HG03558 (cell line): Measurements from ENCODE around the gene PBXIP1.

Source experiments
- ATAC-seq: cut with Tn5 transposase; IDR thresholded peaks from one replicate; pipeline ENCODE4 v1.9.1; 2021; ENCODE audit warnings: moderate number of reproducible peaks; ENCODE audit not compliant: unreplicated experiment; ENCODE audit errors: extremely low read depth

PBXIP1 gene

DNA sequence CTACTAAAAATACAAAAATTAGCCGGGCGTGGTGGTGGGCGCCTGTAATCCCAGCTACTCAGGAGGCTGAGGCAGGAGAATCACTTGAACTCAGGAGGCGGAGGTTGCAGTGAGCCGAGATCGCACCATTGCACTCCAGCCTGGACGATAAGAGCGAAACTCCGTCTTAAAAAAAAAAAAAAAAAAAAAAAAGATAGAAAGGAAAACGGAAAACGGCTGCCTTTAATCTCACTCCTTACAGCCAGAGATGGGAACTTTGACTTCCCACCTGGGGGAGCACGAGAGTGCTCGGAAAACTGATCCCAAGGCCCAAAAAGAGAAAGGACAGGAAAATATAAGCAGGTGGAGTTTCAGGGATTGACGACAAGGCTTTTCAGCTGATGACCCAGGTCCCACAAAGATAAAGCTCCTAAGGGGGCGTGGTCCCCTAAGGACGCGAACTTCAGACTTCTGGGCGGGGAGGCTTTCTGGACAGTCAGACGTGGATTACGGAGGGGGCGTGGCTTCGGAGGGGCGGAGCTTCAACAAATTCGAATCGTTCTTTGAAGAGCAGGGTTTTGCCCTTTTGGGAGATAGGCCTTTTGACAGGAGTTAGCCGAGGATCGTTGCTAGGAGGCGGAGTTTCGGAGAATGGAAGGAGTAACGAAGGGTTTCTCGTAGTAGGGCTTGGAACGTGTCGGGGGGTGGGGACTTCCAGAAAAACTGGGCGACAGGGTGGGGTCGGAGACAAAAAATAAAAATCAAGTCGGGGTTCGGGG, 17.6 kb upstream of the PBXIP1 start:
- ATAC-seq = no peak

DNA sequence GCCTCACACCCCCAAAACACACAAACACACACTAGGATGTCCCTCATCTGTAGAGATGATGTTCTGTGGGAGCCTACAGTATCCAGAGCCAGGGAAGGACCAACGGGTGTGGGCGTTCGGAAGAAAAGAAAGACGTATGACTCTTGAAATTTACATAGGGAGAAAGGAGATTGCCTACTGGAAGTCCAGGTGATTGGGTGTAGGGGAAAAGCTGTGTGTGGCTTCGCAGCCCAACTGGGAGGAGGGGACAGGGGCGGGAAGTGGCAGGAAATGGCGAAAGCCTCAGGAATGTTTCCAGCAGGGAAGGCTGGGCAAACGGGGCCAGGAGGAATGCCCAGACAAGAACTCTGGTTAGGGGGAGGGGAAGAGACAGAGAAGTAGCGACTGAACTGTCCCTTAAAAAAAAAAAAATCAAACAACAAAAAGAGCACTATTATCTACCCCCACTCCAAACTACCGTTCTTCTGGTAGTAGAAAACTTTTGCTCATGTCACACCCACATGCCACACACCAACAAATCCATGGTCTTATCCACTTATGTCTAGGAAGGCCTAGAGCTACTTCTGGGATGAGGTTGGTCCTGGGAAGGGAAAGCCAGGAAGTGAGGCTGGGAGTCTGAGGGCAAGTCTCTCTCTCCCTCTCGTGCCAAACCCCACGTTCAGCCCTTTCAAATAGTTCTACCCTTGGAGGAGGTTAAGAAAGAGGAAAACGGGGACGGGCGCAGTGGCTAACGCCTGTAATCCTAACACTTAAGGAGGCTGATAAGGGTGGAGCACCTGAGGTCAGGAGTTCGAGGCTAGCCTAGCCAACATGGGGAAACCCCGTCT, 16.8 kb upstream of the PBXIP1 start:
- ATAC-seq = no peak

GRCh38 chr1:154972213-154972516, 16.3 kb upstream of the PBXIP1 start:
- no peak for ATAC-seq

DNA sequence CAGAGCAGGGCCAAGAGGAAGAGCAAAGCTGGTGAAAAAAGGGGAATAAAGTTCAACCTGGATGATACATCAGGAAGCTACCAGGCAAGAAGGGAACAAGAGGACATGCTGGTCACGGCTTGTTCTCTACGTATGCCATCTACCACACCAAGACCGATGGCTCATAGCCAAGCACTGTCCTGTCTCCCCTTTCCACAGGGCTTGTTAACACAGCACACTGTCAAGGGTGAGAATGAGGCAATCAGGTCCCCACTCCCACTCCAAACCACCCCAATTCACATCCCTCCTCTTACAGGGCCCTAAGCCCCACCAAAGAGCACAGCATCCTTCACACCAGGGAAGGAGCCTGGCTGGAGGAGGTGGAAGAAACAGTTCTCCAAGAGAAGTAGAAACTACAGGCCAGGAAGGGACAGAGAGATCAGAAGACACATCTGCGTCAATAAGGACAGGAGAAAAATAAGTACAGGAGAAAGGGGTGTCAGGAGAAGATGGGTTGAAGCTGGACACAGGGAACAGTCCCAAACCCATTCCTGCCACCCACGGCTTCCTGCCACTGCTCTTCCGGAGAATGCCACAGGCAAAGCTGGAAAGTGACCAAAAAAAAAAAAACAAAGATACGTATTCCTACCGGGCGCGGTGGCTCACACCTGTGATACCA, 15.6 kb upstream of the PBXIP1 start:
- no peak for ATAC-seq

- no peak for ATAC-seq
Measured at GRCh38 chr1:154970631-154971340, 14.9 kb upstream of the PBXIP1 start, which contains the start of gene SHC1. Gene SHC1 (minus strand): TSS chr1:154970747. CDS start chr1:154970526, 221 bp downstream.

DNA sequence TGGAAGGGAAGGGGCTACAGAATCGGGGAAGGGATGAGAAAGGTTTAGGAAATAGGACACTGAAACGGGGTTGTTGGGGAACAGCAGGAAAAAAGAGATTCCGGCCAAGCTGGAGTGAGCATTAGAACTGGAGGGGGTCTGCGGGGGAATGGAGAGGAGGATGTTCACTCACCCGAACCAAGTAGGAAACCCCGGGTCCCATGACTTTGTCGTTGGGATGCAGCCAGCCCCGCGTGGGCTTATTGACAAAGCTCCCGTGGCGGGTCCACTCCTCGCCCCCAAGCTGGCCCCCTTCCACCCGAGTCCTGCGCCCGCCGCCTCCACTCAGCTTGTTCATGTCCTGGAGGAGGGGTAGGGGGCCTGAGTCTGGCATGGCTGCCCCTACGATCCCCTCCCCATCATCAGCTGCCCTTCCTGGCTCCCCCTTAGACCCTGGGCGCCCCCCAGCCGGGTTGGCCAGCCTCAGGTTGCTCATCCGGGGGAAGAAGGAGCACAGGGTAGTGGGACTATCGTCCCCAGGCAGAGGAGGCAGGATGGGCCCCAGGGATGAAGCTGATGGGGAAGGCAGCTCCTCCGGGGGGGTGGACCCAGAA, 14.1 kb upstream of the PBXIP1 start:
- no peak for ATAC-seq

DNA sequence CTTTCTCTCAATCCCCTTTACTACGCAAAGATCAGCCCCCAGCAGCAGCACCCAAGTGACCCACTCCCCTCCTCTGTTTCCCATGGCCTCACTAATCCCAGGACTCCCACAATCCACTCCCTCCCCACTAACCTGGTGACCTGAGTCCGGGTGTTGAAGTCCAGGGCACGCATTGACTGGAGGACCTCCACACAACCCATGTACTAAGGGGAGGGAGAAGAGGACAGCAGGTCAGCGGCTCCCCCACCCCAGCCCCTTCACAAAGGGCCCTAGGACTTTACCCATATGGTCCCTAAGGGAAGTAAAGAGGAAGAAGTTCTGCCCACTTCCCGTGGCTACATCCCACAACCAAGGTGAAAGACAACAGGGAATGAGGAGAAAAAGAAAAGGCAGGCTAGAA, 13.3 kb upstream of the PBXIP1 start:
- no peak for ATAC-seq

DNA sequence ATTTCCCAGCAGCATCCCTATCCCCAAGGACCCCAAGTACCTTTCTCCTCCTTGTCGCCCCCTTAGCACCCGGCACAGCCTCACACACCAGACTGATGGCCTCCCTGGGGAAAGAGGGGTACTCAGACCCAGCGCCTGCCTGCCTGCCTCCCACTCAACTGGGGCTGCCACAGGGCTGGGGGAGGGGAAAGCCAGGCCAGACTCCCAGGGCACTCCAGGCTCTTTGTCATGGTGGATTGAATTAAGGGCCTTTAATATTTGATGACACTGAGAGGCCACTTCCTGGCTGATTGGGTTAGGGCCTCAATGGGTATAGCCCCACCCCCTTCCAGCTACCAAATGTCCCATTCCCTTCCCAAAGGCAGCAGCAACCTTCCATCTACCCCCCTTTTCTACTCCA, 12.8 kb upstream of the PBXIP1 start:
- no peak for ATAC-seq

DNA sequence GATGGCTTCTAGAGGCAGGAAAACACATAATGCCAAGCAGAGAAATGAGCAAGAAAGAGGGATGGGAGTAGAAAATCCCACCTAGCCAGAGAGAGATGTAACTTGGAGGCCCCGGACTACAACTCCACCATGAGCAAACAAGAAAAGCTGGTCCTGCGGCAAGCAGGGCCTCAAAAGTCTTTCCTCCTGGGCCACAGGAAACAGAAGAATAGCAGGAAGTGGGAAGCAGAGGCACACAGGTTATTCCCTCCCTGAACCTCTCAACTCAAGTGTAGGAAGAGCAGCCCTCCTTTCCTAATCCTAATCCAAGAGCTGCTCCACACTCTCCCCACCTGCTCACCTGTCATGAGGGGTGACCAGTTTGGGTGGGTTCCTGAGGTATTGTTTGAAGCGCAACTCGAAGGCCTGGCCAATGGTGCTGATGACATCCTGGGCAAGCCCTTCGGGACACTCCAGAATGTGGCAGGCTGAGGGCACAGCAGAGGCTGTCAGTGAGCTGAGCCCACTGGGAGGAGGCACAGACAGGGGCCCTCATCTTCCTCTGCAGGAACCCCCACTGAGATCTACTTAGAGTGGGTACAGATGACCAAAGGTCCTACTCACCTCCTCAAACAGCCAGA, 11.5 kb upstream of the PBXIP1 start:
- no peak for ATAC-seq

DNA sequence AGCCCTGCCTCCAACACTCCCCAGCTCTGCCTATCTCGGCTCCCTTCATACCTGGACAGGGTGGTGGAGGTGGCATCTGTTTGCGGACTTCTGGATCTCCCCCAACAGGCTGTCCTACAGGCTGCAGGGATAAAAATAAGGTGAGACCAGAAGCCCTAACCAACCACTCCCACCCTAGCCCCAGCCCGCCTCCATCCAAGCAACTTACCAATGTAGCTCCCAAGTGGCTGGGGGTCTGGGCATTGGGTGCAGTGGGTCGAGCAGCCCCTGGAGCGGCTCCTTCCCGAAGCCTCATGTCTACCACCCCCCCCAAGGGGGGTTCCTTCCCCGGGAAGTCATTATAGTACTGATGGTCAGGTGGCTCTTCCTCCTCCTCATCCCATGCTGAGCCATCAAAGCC, 10.2 kb upstream of the PBXIP1 start:
- ATAC-seq = no peak

DNA sequence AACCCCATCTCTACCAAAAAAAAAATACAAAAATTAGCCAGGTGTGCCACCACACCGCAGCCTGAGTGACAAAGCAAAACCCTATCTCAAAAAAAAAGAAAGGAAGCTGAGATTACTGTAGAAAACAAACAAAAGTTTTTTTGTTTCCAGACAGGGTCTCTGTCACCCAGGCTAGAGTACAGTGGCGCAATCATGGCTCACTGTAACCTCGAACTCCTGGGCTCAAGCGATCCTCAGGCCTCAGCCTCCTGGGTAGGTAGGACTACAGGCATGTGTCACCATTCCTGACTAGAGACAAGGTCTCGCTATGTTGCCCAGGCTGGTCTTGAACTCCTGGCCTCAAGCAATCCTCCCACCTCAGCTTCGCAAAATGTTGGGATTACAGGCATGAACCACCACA, 8.5 kb upstream of the PBXIP1 start:
- ATAC-seq = no peak

DNA sequence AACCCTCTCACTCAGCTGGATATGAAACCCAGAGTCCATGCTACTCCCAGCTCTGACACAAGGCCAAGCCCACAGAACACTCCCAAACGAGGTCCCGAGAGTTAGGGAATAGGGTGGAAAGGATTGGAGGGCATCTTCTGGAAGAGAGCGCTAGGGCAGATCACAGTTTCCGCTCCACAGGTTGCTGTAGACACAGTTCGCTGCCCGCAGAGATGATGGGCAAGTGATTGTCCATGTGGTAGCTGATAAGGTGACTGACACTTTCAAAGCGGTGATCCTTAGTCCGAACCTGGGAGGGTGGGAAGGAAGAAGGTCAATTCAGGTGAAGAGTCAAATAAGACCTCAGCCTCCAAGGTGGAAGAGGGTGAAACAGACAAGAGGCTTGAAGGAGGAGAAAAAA, 7.7 kb upstream of the PBXIP1 start:
- no peak for ATAC-seq

DNA sequence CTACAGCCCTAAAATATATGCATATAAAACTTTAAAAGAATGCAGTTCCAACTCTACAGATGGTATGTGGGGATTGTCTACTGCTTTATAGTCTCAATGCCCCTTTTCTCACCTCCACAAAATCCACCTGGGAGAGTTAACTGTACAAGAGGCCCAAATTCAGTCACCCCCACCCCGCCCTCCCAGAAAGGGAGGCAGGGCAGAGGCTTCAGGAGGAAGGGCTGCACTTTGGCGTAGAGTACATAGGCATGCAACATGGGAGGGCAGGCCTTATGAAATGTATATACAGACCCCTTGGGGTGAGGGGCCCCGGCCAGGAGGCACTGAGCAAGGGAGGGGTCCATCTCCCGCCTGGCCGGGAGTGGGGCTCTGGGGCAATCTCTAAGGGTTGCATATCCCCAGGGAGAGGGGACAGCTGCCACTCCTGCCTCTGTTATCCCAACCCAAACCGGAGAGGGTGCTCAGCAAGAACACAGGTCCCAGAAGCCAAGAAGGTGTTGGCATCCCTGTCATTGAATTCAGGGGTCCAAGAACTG, 7.0 kb upstream of the PBXIP1 start:
- no peak for ATAC-seq

- ATAC-seq = no peak
Measured at GRCh38 chr1:154962156-154962749, 6.4 kb upstream of the PBXIP1 start.

DNA sequence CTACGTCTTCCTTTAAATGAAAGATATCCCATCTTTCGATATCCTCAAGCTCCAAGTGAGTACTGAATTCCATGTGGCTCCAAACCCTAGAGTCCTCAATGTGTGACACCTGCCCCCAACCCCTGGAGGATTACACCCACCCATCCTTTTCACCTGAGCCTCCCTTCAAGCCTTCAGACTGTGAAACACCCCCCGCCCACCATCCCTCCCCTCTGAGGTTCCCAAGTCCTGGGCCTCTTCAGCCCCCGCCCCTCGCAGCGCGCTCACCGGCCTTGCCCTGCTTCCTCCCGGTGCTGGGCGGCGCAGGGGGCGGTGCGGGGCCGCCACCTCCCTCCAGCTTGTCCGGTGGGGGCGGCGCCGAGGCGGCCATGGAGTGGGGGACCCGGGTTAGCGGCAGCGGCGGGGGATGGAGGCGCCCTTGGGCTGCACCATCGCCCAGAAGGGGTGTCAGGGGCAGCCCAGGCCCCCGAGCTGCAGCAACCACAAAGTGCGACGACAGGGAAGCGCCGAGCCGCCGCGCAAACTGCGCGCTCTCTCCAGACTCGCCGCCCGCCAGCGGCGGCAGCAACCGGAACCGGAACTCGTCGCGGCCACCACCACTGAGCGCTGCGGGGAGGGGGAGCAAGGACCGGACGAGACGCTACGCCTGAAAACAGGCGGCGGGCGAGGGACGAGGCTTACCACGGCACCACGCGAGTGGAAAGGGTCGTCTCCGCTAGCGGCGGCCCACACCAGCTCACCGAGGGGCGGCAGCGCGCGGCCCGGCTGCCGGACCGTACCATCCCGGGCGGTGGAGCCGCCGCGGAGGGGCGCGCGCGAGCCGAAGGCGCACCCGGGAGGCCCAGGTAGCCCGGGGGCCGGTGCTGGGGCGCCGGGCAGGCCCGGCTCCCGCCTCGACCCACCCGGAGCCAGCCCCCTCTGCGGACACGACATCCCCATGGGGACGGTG, 5.6 kb upstream of the PBXIP1 start, which contains the start of gene PYGO2:
Gene PYGO2 (minus strand): TSS at position 576 of the 949 bp plus-strand sequence. CDS start 206 bp downstream, at position 370.
- ATAC-seq = peak; percentile 36

- no peak for ATAC-seq
Measured at GRCh38 chr1:154960446-154961136, 4.7 kb upstream of the PBXIP1 start.

DNA sequence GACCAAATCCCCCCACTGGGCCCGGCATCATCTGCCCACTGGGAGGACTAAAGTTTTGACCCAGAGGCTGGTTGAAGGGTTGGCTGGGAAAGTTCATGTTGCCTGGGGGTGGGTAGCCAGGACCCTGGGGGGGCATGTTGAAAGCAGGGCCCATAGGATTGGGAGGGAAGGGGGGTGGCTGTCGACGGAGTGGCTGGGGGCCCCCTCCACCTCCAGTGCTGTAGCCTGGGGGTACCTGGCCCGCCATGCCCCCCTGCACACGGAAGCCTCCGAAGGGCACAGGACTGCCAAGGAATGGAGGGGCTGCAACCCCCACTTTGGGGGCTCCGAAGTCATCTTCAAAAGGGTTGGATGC, 3.5 kb upstream of the PBXIP1 start:
- ATAC-seq = no peak
